Neutrophil (primary cell): ENCODE results near the gene TGFBRAP1.

ENCODE experiments used
- H3K27ac ChIP-seq: fragments of 200-600 bp; sonication (generic); 2 replicates; pipeline ENCODE4 v1.5.1; 2016; ENCODE audit warnings: mild to moderate bottlenecking, moderate library complexity
- H3K27me3 ChIP-seq: fragments of 200-600 bp; sonication (generic); 2 replicates; pipeline ENCODE4 v1.6.0; 2016; ENCODE audit warnings: mild to moderate bottlenecking
- H3K36me3 ChIP-seq: fragments of 200-600 bp; sonication (generic); 2 replicates; pipeline ENCODE4 v1.5.1; 2017
- H3K4me1 ChIP-seq, 2 experiments: fragments of 200-600 bp in 1 of 2; sonication (generic) in 1 of 2; 1 replicate in 1 of 2; 2 replicates in 1 of 2; pipeline versions ENCODE4 v1.5.1 to v1.6.1; 2013 to 2016; ENCODE audit warnings: low read depth in 1 of 2, low read length in 1 of 2, mild to moderate bottlenecking in 1 of 2, moderate library complexity in 1 of 2; ENCODE audit not compliant: control insufficient read depth in 1 of 2, insufficient read depth in 1 of 2
- H3K4me3 ChIP-seq, 2 experiments: fragments of 200-600 bp in 1 of 2; sonication (generic) in 1 of 2; 1 replicate in 1 of 2; 2 replicates in 1 of 2; pipeline ENCODE4 v1.5.1; 2013 to 2016; ENCODE audit warnings: low read depth in 1 of 2, low read length in 1 of 2, mild to moderate bottlenecking in 1 of 2, moderate library complexity in 1 of 2
- H3K9me3 ChIP-seq: fragments of 200-600 bp; sonication (generic); 2 replicates; pipeline ENCODE4 v1.5.1; 2016
- TF ChIP-seq, protein P1 (sequence below): fragments of 200-600 bp; sonication (generic); IDR thresholded peaks from 2 replicates; pipeline ENCODE4 v1.5.1; 2016; ENCODE audit warnings: antibody characterized with exemption

TGFBRAP1 gene

DNA sequence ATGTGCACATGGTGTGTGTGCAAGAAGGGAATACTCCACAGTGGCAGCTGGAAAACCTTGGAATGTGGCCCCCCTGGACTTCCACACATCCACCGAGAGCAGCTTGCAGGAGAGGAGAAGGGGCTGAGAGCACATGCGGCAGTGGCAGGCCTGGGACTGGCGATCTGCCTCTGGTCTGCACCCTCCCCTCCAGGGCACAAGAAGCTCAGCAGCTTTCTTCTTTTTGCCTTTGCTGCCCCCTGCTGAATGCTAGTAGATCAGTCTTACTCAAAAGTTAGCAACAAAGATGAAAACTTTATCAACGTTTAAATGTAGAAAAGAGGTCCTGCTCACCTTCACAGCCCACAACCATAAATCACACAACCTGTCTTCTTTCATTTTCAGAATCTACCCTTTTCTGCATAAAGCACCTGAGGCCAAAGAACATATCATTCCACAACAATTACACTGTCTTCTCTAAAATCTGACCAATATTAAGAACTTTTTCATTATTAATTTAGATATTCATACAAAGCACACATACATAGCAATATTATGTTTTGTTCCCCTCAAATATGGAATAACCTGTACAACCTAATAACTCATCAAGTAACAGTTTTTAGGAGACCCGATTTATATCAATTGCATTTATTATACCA lies 34.6 kb downstream of the TGFBRAP1 start:
- Histone ChIP-seq H3K36me3 (peaks cover 71% of the 10 kb centered on the region), H3K4me1 (no peaks in the 10 kb centered on the region), H3K27ac (no peak overlapping the region)

DNA sequence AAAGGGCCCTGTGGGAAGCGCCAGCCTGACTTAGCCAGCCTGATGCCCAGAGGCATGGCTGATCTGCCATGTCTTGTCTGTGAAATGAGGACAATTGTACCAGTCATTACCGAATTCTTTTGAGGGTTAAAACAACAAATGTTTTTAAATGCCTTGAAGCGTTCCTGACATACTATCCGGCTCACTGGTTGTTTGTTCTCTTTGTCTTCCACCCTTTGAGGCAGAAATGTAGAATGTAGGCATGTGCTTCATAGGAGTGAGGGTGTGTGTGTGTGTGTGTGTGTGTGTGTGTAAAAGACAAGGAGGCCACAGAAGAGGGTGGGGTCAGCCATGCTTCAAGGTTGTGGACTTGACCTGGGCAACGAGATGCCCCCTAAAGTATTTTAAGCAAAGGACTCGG lies 35.5 kb downstream of the TGFBRAP1 start:
- H3K36me3 ChIP-seq, result peaks cover 77% of the 10 kb centered on the region
- no peak overlapping the region for H3K27ac ChIP-seq
- H3K27me3 ChIP-seq, result no peaks in the 10 kb centered on the region
- TF ChIP-seq, protein P1, sequence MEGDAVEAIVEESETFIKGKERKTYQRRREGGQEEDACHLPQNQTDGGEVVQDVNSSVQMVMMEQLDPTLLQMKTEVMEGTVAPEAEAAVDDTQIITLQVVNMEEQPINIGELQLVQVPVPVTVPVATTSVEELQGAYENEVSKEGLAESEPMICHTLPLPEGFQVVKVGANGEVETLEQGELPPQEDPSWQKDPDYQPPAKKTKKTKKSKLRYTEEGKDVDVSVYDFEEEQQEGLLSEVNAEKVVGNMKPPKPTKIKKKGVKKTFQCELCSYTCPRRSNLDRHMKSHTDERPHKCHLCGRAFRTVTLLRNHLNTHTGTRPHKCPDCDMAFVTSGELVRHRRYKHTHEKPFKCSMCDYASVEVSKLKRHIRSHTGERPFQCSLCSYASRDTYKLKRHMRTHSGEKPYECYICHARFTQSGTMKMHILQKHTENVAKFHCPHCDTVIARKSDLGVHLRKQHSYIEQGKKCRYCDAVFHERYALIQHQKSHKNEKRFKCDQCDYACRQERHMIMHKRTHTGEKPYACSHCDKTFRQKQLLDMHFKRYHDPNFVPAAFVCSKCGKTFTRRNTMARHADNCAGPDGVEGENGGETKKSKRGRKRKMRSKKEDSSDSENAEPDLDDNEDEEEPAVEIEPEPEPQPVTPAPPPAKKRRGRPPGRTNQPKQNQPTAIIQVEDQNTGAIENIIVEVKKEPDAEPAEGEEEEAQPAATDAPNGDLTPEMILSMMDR, result no peak
- no peaks in the 10 kb centered on the region for H3K9me3 ChIP-seq
- H3K4me1 ChIP-seq, result no peaks in the 10 kb centered on the region
- no peak overlapping the region for H3K4me3 ChIP-seq

More for the DNA sequence above, 34.6 kb downstream of the TGFBRAP1 start:
- TF ChIP-seq, protein P1, result no peak
- Histone ChIP-seq H3K27me3 (no peaks in the 10 kb centered on the region), H3K9me3 (no peaks in the 10 kb centered on the region), H3K4me3 (no peak overlapping the region)

DNA sequence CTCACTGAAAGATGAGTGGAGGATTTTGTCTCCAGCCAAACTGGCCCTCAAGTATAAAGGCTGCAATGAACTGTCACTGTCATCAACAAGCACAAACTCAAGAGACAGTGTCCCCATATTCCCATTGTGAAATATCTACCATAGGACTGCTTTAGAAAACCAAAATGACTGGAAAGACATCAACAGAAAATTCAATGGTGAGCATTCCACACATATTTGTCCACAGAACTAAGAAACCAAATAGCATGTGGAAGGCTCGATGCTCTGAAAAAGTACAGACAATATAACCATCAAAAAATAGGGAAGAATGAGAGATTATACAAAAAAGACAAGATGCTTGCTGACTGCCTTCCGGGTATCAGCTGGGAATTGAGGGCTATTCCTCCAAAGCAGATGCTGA lies 37.6 kb downstream of the TGFBRAP1 start:
- no peak overlapping the region for H3K27ac ChIP-seq
- H3K36me3 ChIP-seq, result peaks cover 58% of the 10 kb centered on the region
- TF ChIP-seq, protein P1, result no peak
- no peak overlapping the region for H3K4me3 ChIP-seq
- H3K4me1 ChIP-seq, result no peaks in the 10 kb centered on the region
- H3K27me3 ChIP-seq, result no peaks in the 10 kb centered on the region
- H3K9me3 ChIP-seq, result no peaks in the 10 kb centered on the region

DNA sequence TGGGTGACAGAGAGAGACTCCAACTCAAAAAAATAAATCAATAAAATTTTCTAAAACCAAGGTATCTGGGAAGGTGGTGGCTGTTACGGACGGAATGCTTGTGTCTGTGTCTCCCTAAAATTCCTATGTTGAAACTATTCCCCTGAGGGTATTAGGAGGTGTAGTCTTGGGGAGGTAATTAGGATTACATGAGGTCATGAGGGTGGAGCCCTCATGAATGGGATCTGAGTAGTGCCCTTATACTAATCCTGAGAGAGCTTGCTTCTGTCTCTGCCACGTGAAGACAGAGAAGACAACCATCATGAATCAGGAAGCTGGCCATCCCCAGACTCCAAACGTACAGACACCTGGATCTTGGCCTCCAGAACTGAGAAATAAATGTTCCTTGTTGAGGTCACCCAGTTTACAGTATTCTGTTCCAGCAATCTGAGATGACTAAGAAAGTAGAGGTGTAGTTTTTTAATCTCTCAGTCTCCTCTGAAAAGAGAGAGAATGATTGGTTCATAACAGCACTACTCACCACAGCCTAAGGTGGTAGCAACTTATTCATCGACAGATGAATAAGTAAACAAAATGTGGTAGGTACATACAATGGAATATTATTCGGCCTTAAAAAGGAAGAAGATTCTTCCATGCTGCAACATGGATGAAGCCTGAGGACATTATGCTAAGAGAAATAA lies 38.4 kb downstream of the TGFBRAP1 start:
- Histone ChIP-seq H3K4me1 (no peaks in the 10 kb centered on the region), H3K27ac (no peak overlapping the region), H3K9me3 (no peaks in the 10 kb centered on the region), H3K36me3 (peaks cover 60% of the 10 kb centered on the region), H3K4me3 (no peak overlapping the region), H3K27me3 (no peaks in the 10 kb centered on the region)
- TF ChIP-seq, protein P1, result no peak

DNA sequence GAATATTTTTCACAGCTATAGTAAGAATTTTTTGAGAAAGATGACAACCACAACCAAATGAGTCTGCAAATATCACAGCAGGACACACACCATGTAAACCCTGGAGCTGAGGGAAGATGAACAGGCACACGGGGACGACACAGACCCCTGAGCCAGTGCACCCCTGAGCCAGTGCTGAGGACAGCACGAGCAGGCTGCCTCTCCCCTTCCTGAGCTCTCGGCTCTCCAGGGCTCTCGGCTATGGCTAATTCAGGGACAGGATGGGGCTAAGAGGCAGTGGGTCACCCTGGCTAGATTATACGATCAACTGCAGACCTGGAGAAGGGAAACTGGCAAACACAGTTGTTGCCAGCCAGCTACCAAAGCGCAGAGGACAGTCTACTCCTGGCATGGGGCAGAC lies 41.4 kb downstream of the TGFBRAP1 start:
- Histone ChIP-seq H3K27me3 (no peaks in the 10 kb centered on the region), H3K27ac (peak overlapping the region; percentile 23), H3K4me1 (no peaks in the 10 kb centered on the region), H3K4me3 (no peak overlapping the region), H3K9me3 (no peaks in the 10 kb centered on the region), H3K36me3 (peaks cover 67% of the 10 kb centered on the region)
- TF ChIP-seq, protein P1, result no peak
